Vagina (tissue), 2 donors: ENCODE data around the gene PROM2.

ENCODE experiments used
- CTCF ChIP-seq, 3 experiments: fragments of 450-650 bp in 2 of 3; fragments of 200-600 bp in 1 of 3; sonication (generic) in 1 of 3; IDR thresholded peaks; one replicate each; pipeline ENCODE4 v1.5.1; 2017 to 2019; ENCODE audit warnings: antibody characterized with exemption in 3 of 3, mild to moderate bottlenecking in 2 of 3, moderate library complexity in 2 of 3
- POLR2A ChIP-seq, 2 donors: fragments of 450-650 bp; IDR thresholded peaks; one replicate each; pipeline ENCODE4 v1.6.1; 2017; ENCODE audit warnings: antibody characterized with exemption in 2 of 2, mild to moderate bottlenecking in 2 of 2, moderate library complexity in 2 of 2

DNA sequence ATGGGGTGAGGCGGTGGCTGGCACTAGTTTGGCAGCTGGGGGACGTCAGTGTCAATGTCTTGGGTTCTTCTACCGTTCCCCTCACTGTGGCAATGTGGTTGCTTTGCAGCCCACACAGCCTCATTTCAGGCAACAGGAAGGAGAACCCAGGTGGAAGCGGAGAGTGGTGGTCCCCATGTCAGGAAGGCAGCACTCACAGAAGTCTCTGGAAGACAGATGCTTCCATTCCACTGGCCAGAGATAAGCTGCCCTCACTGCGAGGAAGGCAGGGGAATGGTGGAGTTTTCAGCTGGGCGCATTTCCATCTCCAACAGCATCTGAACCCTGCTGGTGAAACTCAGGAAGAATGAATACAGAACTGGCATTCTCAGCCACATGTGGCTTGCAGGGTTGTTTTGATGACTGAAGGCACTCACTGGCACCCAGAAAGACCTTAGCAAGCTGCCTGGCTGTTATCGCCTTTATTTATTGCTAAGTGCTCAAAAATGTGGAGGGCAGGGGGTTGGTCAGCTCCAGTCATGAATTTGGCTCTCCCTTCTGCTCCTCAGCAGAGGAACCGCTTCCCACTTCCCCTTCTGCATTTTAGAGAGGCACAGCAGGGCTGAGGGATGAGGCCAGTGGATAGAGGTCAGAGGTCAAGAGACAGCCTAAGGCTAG, 42.3 kb downstream of the PROM2 start:
- TF ChIP-seq CTCF (IDR thresholded peaks at IDR 0.05) (no peak), POLR2A (IDR thresholded peaks at IDR 0.05) (no peak)
